ENCODE data around the gene ADGRL3.

The ADGRL3 gene

GRCh38 chr4:61200187-61200915 lies at the start of gene ADGRL3:
Gene ADGRL3 (plus strand): TSS chr4:61200326.
- DNase-seq = no peak

- no peak for DNase-seq
Observed at GRCh38 chr4:61152433-61152832, 47.7 kb upstream of the ADGRL3 start.

GRCh38 chr4:61160478-61160877 lies 39.6 kb upstream of the ADGRL3 start:
- no peak for DNase-seq

GRCh38 chr4:61162116-61162515 lies 38.0 kb upstream of the ADGRL3 start:
- no peak for DNase-seq

- no peak for DNase-seq
Observed at GRCh38 chr4:61173799-61174198, 26.3 kb upstream of the ADGRL3 start.

- no peak for DNase-seq
Observed at GRCh38 chr4:61175495-61175894, 24.6 kb upstream of the ADGRL3 start.

- no peak for DNase-seq
Observed at GRCh38 chr4:61177367-61177766, 22.8 kb upstream of the ADGRL3 start.

GRCh38 chr4:61180405-61180804 lies 19.7 kb upstream of the ADGRL3 start:
- no peak for DNase-seq

GRCh38 chr4:61182915-61183314 lies 17.2 kb upstream of the ADGRL3 start:
- DNase-seq = no peak

- no peak for DNase-seq
Observed at GRCh38 chr4:61185288-61185687, 14.8 kb upstream of the ADGRL3 start.

- DNase-seq = no peak
Observed at GRCh38 chr4:61192392-61192791, 7.7 kb upstream of the ADGRL3 start.

GRCh38 chr4:61193863-61194262 lies 6.3 kb upstream of the ADGRL3 start:
- no peak for DNase-seq

GRCh38 chr4:61194571-61194970 lies 5.6 kb upstream of the ADGRL3 start:
- DNase-seq = no peak

GRCh38 chr4:61195101-61195500 lies 5.0 kb upstream of the ADGRL3 start:
- DNase-seq = no peak

GRCh38 chr4:61198686-61199085 lies 1.4 kb upstream of the ADGRL3 start:
- DNase-seq = no peak

GRCh38 chr4:61199873-61200186 lies 296 bp upstream of the ADGRL3 start:
- no peak for DNase-seq

GRCh38 chr4:61200916-61201526 lies 895 bp downstream of the ADGRL3 start:
- no peak for DNase-seq

- no peak for DNase-seq
Observed at GRCh38 chr4:61201561-61201960, 1.4 kb downstream of the ADGRL3 start.

- DNase-seq = no peak
Observed at GRCh38 chr4:61201961-61202637, 2.0 kb downstream of the ADGRL3 start.

GRCh38 chr4:61202638-61203435 lies 2.7 kb downstream of the ADGRL3 start:
- DNase-seq = no peak

GRCh38 chr4:61203436-61203790 lies 3.3 kb downstream of the ADGRL3 start:
- DNase-seq = no peak

GRCh38 chr4:61204353-61205060 lies 4.4 kb downstream of the ADGRL3 start:
- no peak for DNase-seq

GRCh38 chr4:61205066-61205465 lies 4.9 kb downstream of the ADGRL3 start:
- DNase-seq = no peak
